Measurements from ENCODE around the gene HOXB4. TPM values are rescaled to one million over a fixed set of nuclear protein-coding genes. Genes with fewer than 3 reads are reported as not detected.

The HOXB4 gene
- total RNA-seq, 1 experiment from 2014 or later: not detected

DNA sequence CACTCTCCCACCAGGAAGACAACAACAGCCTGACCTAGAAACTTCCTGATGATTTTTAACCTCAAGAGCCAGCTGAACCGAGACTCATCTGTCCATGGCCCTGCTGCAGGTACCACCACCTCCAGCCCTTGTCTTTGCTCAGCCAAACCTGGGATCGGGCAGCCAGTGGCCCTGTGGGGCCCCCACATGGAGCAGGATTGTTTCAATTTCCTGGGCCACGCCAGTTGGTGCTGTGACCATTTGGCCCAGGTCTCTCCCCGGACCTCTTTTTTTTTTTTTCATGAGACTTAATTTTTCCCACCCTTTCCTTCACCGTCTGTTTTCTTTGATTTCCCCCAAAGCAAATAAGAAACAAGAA lies 25.0 kb downstream of the HOXB4 start:
- no peak overlapping the region for H3K18ac ChIP-seq (ENCODE audit: insufficient read length, low read depth, low read length)
- H2BK12ac ChIP-seq (ENCODE audit: insufficient read length, low read depth, low read length): no peak overlapping the region
- Mint-ChIP-seq H3K27ac (no peak overlapping the region), H3K4me1 (peaks cover 22 to 42% of the 10 kb centered on the region in 2 experiments), H3K9me3 (peaks cover 10 to 11% of the 10 kb centered on the region in 2 experiments; a peak in 4 of 5 replicates), H3K4me3 (no peak overlapping the region), H3K36me3 (ENCODE audit: insufficient read depth in 1 of 3, low read depth in 3 of 3) (no peaks in the 10 kb centered on the region), H3K27me3 (ENCODE audit: low read depth) (peaks cover 99% of the 10 kb centered on the region)
- no peak overlapping the region for H2BK120ac ChIP-seq (ENCODE audit: low read depth, low read length, poor library complexity, severe bottlenecking)
- H4K91ac ChIP-seq (ENCODE audit: insufficient read length, low read depth, low read length): no peak overlapping the region
- H3K23ac ChIP-seq (ENCODE audit: insufficient read length, low read depth, low read length): no peak overlapping the region
- no peak for DNase-seq
- H4K8ac ChIP-seq (replicated peaks; ENCODE audit: insufficient read length, low read depth, low read length): no peak overlapping the region
- no CpG with 5 or more reads among the region's 5 CpGs for WGBS (ENCODE audit: extremely low coverage, insufficient read length, low lambda C conversion rate)
- H3T11ph ChIP-seq (ENCODE audit: low read length): no peak overlapping the region
- peaks cover 3% of the 10 kb centered on the region for H4K20me1 ChIP-seq (ENCODE audit: control insufficient read depth, insufficient read depth, insufficient read length)
- no peaks in the 10 kb centered on the region for H3K79me1 ChIP-seq (ENCODE audit: insufficient read depth, low read depth, low read length, poor library complexity, severe bottlenecking)
- H3K27ac ChIP-seq (ENCODE audit: insufficient read length, low read depth, low read length): no peak overlapping the region
- no peak overlapping the region for H2AFZ ChIP-seq (ENCODE audit: low read length)
- no peak overlapping the region for H3K9ac ChIP-seq (ENCODE audit: extremely low read depth, insufficient read length, low read length)
- H3K56ac ChIP-seq (ENCODE audit: insufficient read length, low read depth, low read length): no peak overlapping the region
- H2BK5ac ChIP-seq (ENCODE audit: insufficient read length, low read length): no peak overlapping the region
- no peak overlapping the region for H2AK5ac ChIP-seq (ENCODE audit: insufficient read length, low read length)
- no peaks in the 10 kb centered on the region for H3K4me1 ChIP-seq (ENCODE audit: insufficient read depth, low read length)
- H3K4me2 ChIP-seq (ENCODE audit: insufficient read depth, insufficient read length, low read length): no peak overlapping the region
- no peaks in the 10 kb centered on the region for H3K23me2 ChIP-seq (ENCODE audit: insufficient read length, low read depth, low read length, poor library complexity, severe bottlenecking)
- no peaks in the 10 kb centered on the region for H3K79me2 ChIP-seq (ENCODE audit: insufficient read depth, low read length)
- H3K14ac ChIP-seq (ENCODE audit: insufficient read depth, low read length): no peak overlapping the region
- peaks cover 91% of the 10 kb centered on the region for H3K27me3 ChIP-seq (ENCODE audit: insufficient read depth, low read length)
- H2BK15ac ChIP-seq (ENCODE audit: low read depth, low read length): no peak overlapping the region
- no peak overlapping the region for H2BK20ac ChIP-seq (ENCODE audit: low read depth, low read length, poor library complexity, severe bottlenecking)
- no peaks in the 10 kb centered on the region for H3K9me3 ChIP-seq (ENCODE audit: control insufficient read depth, low read depth, low read length)
- H3K4ac ChIP-seq (ENCODE audit: low read depth, low read length): no peak overlapping the region
- H4K5ac ChIP-seq (ENCODE audit: insufficient read length, low read depth, low read length): no peak overlapping the region
- no peak for TF ChIP-seq CTCF (conservative IDR thresholded peaks at IDR 0.05)

Measured in H9 (cell line).